ENCODE measurements around the gene DSTN.

- TF ChIP-seq, protein P1, sequence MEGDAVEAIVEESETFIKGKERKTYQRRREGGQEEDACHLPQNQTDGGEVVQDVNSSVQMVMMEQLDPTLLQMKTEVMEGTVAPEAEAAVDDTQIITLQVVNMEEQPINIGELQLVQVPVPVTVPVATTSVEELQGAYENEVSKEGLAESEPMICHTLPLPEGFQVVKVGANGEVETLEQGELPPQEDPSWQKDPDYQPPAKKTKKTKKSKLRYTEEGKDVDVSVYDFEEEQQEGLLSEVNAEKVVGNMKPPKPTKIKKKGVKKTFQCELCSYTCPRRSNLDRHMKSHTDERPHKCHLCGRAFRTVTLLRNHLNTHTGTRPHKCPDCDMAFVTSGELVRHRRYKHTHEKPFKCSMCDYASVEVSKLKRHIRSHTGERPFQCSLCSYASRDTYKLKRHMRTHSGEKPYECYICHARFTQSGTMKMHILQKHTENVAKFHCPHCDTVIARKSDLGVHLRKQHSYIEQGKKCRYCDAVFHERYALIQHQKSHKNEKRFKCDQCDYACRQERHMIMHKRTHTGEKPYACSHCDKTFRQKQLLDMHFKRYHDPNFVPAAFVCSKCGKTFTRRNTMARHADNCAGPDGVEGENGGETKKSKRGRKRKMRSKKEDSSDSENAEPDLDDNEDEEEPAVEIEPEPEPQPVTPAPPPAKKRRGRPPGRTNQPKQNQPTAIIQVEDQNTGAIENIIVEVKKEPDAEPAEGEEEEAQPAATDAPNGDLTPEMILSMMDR (IDR thresholded peaks at IDR 0.05) = no peak
- no peak for TF ChIP-seq EZH2 (IDR thresholded peaks at IDR 0.05; ENCODE audit: borderline replicate concordance, insufficient read depth, low read depth, low read length, poor library complexity, severe bottlenecking)
Measured at GRCh38 chr20:17641993-17642392, 72.1 kb downstream of the DSTN start.

Data from B cell (primary cell).